ENCODE results near the gene TOP2A. TPM values are rescaled to one million over a fixed set of nuclear protein-coding genes. Genes with fewer than 3 reads are reported as not detected.

TOP2A gene
- total RNA-seq, 3 donors from 2014 or later = 2.0 to 6.4 (median 2.5) TPM

- H3K36me3 ChIP-seq = no peaks in the 10 kb centered on the region
- no peaks in the 10 kb centered on the region for H3K4me1 ChIP-seq
- H3K27ac ChIP-seq = no peak overlapping the region
- no peak for DNase-seq (ENCODE audit: low spot score in 2 of 2)
- intact Hi-C loops (cut with DNase I; ENCODE audit: low total_unique reads) = no loop called here
- no peaks in the 10 kb centered on the region for H3K9me3 ChIP-seq
- no peaks in the 10 kb centered on the region for H3K27me3 ChIP-seq
- TF ChIP-seq, protein P1, sequence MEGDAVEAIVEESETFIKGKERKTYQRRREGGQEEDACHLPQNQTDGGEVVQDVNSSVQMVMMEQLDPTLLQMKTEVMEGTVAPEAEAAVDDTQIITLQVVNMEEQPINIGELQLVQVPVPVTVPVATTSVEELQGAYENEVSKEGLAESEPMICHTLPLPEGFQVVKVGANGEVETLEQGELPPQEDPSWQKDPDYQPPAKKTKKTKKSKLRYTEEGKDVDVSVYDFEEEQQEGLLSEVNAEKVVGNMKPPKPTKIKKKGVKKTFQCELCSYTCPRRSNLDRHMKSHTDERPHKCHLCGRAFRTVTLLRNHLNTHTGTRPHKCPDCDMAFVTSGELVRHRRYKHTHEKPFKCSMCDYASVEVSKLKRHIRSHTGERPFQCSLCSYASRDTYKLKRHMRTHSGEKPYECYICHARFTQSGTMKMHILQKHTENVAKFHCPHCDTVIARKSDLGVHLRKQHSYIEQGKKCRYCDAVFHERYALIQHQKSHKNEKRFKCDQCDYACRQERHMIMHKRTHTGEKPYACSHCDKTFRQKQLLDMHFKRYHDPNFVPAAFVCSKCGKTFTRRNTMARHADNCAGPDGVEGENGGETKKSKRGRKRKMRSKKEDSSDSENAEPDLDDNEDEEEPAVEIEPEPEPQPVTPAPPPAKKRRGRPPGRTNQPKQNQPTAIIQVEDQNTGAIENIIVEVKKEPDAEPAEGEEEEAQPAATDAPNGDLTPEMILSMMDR (IDR thresholded peaks at IDR 0.05) = no peak
- no peak for TF ChIP-seq POLR2AphosphoS5 (IDR thresholded peaks at IDR 0.05)
- TF ChIP-seq POLR2A (IDR thresholded peaks at IDR 0.05) = no peak
- H3K4me3 ChIP-seq = no peak overlapping the region
Measured at GRCh38 chr17:40427002-40427491, 9.4 kb upstream of the TOP2A start.

DNA sequence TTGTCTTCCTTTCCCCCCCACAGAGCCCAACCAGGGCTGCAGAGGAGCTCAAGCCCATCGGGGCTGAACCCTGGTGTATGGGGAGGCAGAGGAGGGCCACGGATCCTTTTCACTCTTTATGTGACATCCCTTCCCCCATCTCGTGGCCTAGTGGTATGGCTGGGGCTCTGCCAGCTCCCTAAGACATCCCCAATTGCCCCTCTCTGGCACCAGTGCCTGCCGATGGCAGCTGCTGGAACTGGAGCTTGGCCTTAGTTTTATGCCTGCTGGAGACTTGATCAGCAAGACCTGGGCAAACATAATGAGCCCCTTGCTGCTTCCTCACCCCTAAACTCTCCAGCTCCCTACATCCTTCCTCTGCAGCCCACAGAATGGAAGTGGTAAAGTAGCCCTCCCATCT lies 8.0 kb upstream of the TOP2A start:
- H3K4me3 ChIP-seq = no peak overlapping the region
- no peaks in the 10 kb centered on the region for H3K9me3 ChIP-seq
- intact Hi-C loops (cut with DNase I; ENCODE audit: low total_unique reads) = no loop called here
- no peak overlapping the region for H3K27ac ChIP-seq
- H3K27me3 ChIP-seq = no peaks in the 10 kb centered on the region
- peak in 1 of 2 donors; percentile 12 for DNase-seq (ENCODE audit: low spot score in 2 of 2)
- TF ChIP-seq, protein P1 (IDR thresholded peaks at IDR 0.05) = no peak
- no peak for TF ChIP-seq POLR2AphosphoS5 (IDR thresholded peaks at IDR 0.05)
- TF ChIP-seq POLR2A (IDR thresholded peaks at IDR 0.05) = no peak
- no peaks in the 10 kb centered on the region for H3K4me1 ChIP-seq
- no peaks in the 10 kb centered on the region for H3K36me3 ChIP-seq

GRCh38 chr17:40422990-40423633 lies 5.4 kb upstream of the TOP2A start:
- no peak for TF ChIP-seq POLR2AphosphoS5 (IDR thresholded peaks at IDR 0.05)
- TF ChIP-seq, protein P1 (IDR thresholded peaks at IDR 0.05) = no peak
- DNase-seq (ENCODE audit: low spot score in 2 of 2) = peak in 1 of 2 donors; percentile 80
- no peak overlapping the region for H3K4me3 ChIP-seq
- H3K9me3 ChIP-seq = no peaks in the 10 kb centered on the region
- intact Hi-C loops (cut with DNase I; ENCODE audit: low total_unique reads) = no loop called here
- H3K27ac ChIP-seq = no peak overlapping the region
- H3K27me3 ChIP-seq = no peaks in the 10 kb centered on the region
- H3K36me3 ChIP-seq = no peaks in the 10 kb centered on the region
- no peaks in the 10 kb centered on the region for H3K4me1 ChIP-seq

DNA sequence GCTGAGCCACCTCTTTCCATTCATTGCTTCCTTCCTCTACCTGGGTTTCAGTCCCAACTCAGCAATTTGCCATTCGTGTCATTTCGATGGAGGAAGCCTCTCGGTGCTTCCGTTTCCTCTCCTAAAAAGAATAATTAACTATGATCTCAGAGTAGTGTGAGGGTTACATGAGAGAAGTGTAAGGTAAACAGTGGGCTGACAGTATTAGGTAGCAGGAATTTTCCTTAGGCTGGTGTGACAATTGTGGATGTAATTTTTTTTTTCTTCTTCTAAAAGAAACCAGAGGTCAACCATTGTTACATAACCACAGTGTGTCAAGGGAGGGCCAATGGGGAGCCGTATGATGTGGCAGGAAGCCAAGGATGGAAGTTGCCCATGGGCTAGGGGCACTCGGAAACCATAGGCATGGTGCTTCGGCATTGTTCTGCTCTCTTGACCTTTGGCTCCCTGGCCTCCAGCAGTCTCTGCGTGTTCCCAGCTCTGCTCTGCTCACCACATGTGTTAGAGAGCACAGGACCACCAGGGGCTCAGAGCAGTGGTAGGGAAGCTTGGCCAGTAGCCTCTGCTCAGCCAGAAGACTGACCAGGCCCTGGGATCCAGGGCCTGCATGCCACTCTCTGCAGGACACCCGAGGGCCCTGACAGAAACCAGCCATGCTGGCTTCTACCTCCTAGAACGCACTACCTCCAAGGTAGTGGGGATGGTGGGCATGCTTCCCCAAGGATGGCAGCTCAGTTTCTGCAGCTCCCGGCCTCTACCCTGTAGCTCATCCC lies 2.0 kb upstream of the TOP2A start:
- Histone ChIP-seq H3K36me3 (no peaks in the 10 kb centered on the region), H3K9me3 (no peaks in the 10 kb centered on the region), H3K4me3 (no peak overlapping the region), H3K27ac (no peak overlapping the region), H3K27me3 (no peaks in the 10 kb centered on the region), H3K4me1 (no peaks in the 10 kb centered on the region)
- no peak for TF ChIP-seq POLR2AphosphoS5 (IDR thresholded peaks at IDR 0.05)
- TF ChIP-seq, protein P1 (IDR thresholded peaks at IDR 0.05) = no peak
- TF ChIP-seq POLR2A (IDR thresholded peaks at IDR 0.05) = no peak
- no peak for DNase-seq (ENCODE audit: low spot score in 2 of 2)
- intact Hi-C loops (cut with DNase I; ENCODE audit: low total_unique reads) = no loop called here

- no peak for DNase-seq (ENCODE audit: low spot score in 2 of 2)
- intact Hi-C loops (cut with DNase I; ENCODE audit: low total_unique reads) = no loop called here
Measured at GRCh38 chr17:40418428-40418706, 671 bp upstream of the TOP2A start.

More at GRCh38 chr17:40418428-40418706, 671 bp upstream of the TOP2A start:
- Histone ChIP-seq H3K36me3 (no peaks in the 10 kb centered on the region), H3K27me3 (no peaks in the 10 kb centered on the region), H3K4me3 (peak overlapping the region; percentile 58 to 72 (median 65)), H3K9me3 (no peaks in the 10 kb centered on the region), H3K27ac (peak overlapping the region; percentile 73 to 74), H3K4me1 (no peaks in the 10 kb centered on the region)
- TF ChIP-seq POLR2AphosphoS5 (IDR thresholded peaks at IDR 0.05) (no peak), POLR2A (IDR thresholded peaks at IDR 0.05) (no peak)
- TF ChIP-seq, protein P1 (IDR thresholded peaks at IDR 0.05) = no peak
